H1 (cell line): ENCODE measurements around the gene MANSC4. TPM values are rescaled to one million over a fixed set of nuclear protein-coding genes. Genes with fewer than 3 reads are reported as not detected.
A peak's percentile ranks its signal among the peaks of the same experiment; 100 is the strongest.

Source experiments
- CTCF ChIA-PET: fragments of 300-600 bp; sonication (Branson Sonifier 250); formaldehyde crosslinking; loops from one replicate; lab custom pipeline; 2021; ENCODE audit not compliant: partially characterized antibody; lab: Charles Lee
- POLR2A ChIA-PET: fragments of 300-600 bp; sonication (Branson Sonifier 250); formaldehyde crosslinking; loops from one replicate; lab custom pipeline; 2021; ENCODE audit warnings: inconsistent platforms; ENCODE audit not compliant: partially characterized antibody; lab: Charles Lee
- DNase-seq, 2 experiments: peaks; one replicate each; pipeline versions ENCODE4 v3.0.0 to v3.0.0-alpha.2; 2010 to 2022; ENCODE audit warnings: low spot score in 2 of 2, low read depth in 1 of 2, mixed read lengths in 1 of 2
- FAIRE-seq: peaks from 2 replicates; lab custom pipeline; 2011; peaks lifted over from hg19 to GRCh38; lab: Jason Lieb, UNC
- H2AFZ ChIP-seq: 2 replicates; pipeline ENCODE4 v1.8.1; 2012; ENCODE audit warnings: low read length, inconsistent platforms
- H2AK5ac ChIP-seq: 2 replicates; pipeline ENCODE4 v1.6.1; 2013; ENCODE audit warnings: low read depth, low read length
- H2BK120ac ChIP-seq: replicated peaks from 2 replicates; pipeline ENCODE3; 2013; ENCODE audit warnings: low read depth, low read length, inconsistent platforms
- H2BK12ac ChIP-seq: 2 replicates; pipeline ENCODE4 v1.6.1; 2013; ENCODE audit warnings: low read depth, low read length
- H2BK15ac ChIP-seq: 2 replicates; pipeline ENCODE4 v1.6.1; 2013; ENCODE audit warnings: low read length
- H2BK20ac ChIP-seq: 2 replicates; pipeline ENCODE4 v1.6.1; 2013; ENCODE audit warnings: low read length
- H2BK5ac ChIP-seq: 2 replicates; pipeline ENCODE4 v1.6.1; 2013; ENCODE audit warnings: low read depth, low read length
- H3K14ac ChIP-seq: 2 replicates; pipeline ENCODE4 v1.6.1; 2013; ENCODE audit warnings: inconsistent platforms; ENCODE audit not compliant: insufficient read length
- H3K18ac ChIP-seq: 2 replicates; pipeline ENCODE4 v1.6.1; 2013; ENCODE audit warnings: low read length; ENCODE audit errors: extremely low read depth
- H3K23ac ChIP-seq: 2 replicates; pipeline ENCODE4 v1.6.1; 2013; ENCODE audit warnings: inconsistent platforms; ENCODE audit not compliant: insufficient read length
- H3K23me2 ChIP-seq: 2 replicates; pipeline ENCODE4 v1.6.1; 2013; ENCODE audit warnings: low read depth, low read length
- H3K27ac ChIP-seq: 2 replicates; pipeline ENCODE4 v1.6.1; 2011; ENCODE audit warnings: low read depth, low read length, inconsistent platforms
- H3K27me3 ChIP-seq, 4 experiments: replicated peaks in 1 of 4; 1 replicate in 1 of 4; 2 replicates in 3 of 4; pipeline versions ENCODE4 v1.6.1 to v1.8.1; 2011 to 2013; ENCODE audit warnings: low read length in 3 of 4, mild to moderate bottlenecking in 3 of 4, inconsistent platforms in 2 of 4, mixed read lengths in 2 of 4, moderate library complexity in 1 of 4; ENCODE audit not compliant: control insufficient read depth in 3 of 4, insufficient read depth in 3 of 4; ENCODE audit errors: extremely low read depth in 1 of 4
- H3K36me3 ChIP-seq, 4 experiments: 2 replicates each; pipeline versions ENCODE4 v1.6.1 to v1.8.1; 2011 to 2013; ENCODE audit warnings: mild to moderate bottlenecking in 4 of 4, low read length in 3 of 4, moderate library complexity in 2 of 4, control low read depth in 1 of 4, inconsistent platforms in 1 of 4; ENCODE audit not compliant: insufficient read depth in 4 of 4, control insufficient read depth in 2 of 4
- H3K4ac ChIP-seq: replicated peaks from 2 replicates; pipeline ENCODE3; 2013; ENCODE audit warnings: low read length, low read depth, mixed read lengths, inconsistent platforms; ENCODE audit not compliant: insufficient read length
- H3K4me1 ChIP-seq, 4 experiments: replicated peaks in 1 of 4; 1 replicate in 1 of 4; 2 replicates in 3 of 4; pipeline versions ENCODE4 v1.6.1 to v1.8.1; 2011 to 2013; ENCODE audit warnings: low read length in 3 of 4, inconsistent platforms in 2 of 4, mixed read lengths in 1 of 4; ENCODE audit not compliant: insufficient read depth in 4 of 4, control insufficient read depth in 3 of 4
- H3K4me2 ChIP-seq, 2 experiments: 2 replicates each; pipeline versions ENCODE4 v1.6.1 to v1.8.1; 2011 to 2013; ENCODE audit warnings: low read depth in 2 of 2, low read length in 2 of 2, control low read depth in 1 of 2, inconsistent platforms in 1 of 2, mild to moderate bottlenecking in 1 of 2; ENCODE audit not compliant: insufficient read depth in 1 of 2
- H3K4me3 ChIP-seq, 4 experiments: fragments of 200-600, 300-600 bp in 1 of 4; sonication (generic), shearing (Covaris generic), sonication (Bioruptor Twin) in 1 of 4; 2 replicates each; pipeline versions ENCODE4 v1.5.1 to v1.8.1; 2011 to 2016; ENCODE audit warnings: low read length in 4 of 4, low read depth in 3 of 4, control low read depth in 2 of 4, inconsistent platforms in 2 of 4, mild to moderate bottlenecking in 2 of 4, mixed read lengths in 1 of 4, moderate library complexity in 1 of 4; ENCODE audit not compliant: insufficient read depth in 2 of 4; ENCODE audit errors: extremely low read depth in 1 of 4
- H3K56ac ChIP-seq: replicated peaks from 2 replicates; pipeline ENCODE3; 2013; ENCODE audit warnings: low read depth, mild to moderate bottlenecking, mixed read lengths, low read length, inconsistent platforms; ENCODE audit not compliant: insufficient read length
- H3K79me1 ChIP-seq: 2 replicates; pipeline ENCODE4 v1.6.1; 2013; ENCODE audit warnings: low read depth, low read length, control low read depth
- H3K79me2 ChIP-seq, 2 experiments: 2 replicates each; pipeline versions ENCODE4 v1.6.1 to v1.8.1; 2012 to 2013; ENCODE audit warnings: low read length in 2 of 2, mild to moderate bottlenecking in 2 of 2, inconsistent platforms in 1 of 2; ENCODE audit not compliant: insufficient read depth in 2 of 2, control insufficient read depth in 1 of 2
- H3K9ac ChIP-seq, 4 experiments: replicated peaks in 1 of 4; 1 replicate in 1 of 4; 2 replicates in 3 of 4; pipeline versions ENCODE4 v1.6.1 to v1.8.1; 2011 to 2013; ENCODE audit warnings: low read depth in 3 of 4, low read length in 3 of 4, control low read depth in 2 of 4, mild to moderate bottlenecking in 2 of 4, moderate library complexity in 2 of 4, inconsistent platforms in 1 of 4; ENCODE audit errors: extremely low read depth in 1 of 4
- H3K9me3 ChIP-seq, 2 experiments: 2 replicates each; pipeline versions ENCODE4 v1.6.1 to v1.8.1; 2012 to 2013; ENCODE audit warnings: mild to moderate bottlenecking in 2 of 2, moderate library complexity in 2 of 2, control low read depth in 1 of 2, inconsistent platforms in 1 of 2, low read depth in 1 of 2, low read length in 1 of 2, mixed read lengths in 1 of 2; ENCODE audit not compliant: insufficient read depth in 2 of 2
- H4K20me1 ChIP-seq, 2 experiments: replicated peaks in 1 of 2; 2 replicates each; pipeline versions ENCODE3 to v1.8.1; 2011 to 2013; ENCODE audit warnings: inconsistent platforms in 2 of 2, low read length in 2 of 2, mild to moderate bottlenecking in 1 of 2; ENCODE audit not compliant: insufficient read depth in 2 of 2, control insufficient read depth in 1 of 2
- H4K5ac ChIP-seq: 2 replicates; pipeline ENCODE4 v1.6.1; 2013; ENCODE audit warnings: low read length, low read depth, mixed read lengths, inconsistent platforms; ENCODE audit not compliant: insufficient read length
- H4K8ac ChIP-seq: 2 replicates; pipeline ENCODE4 v1.8.0; 2013; ENCODE audit warnings: mild to moderate bottlenecking, moderate library complexity, low read length, inconsistent platforms; ENCODE audit not compliant: insufficient read depth; ENCODE audit errors: extremely low read depth
- H4K91ac ChIP-seq: replicated peaks from 2 replicates; pipeline ENCODE3; 2013; ENCODE audit warnings: low read length, mixed read lengths, inconsistent platforms; ENCODE audit not compliant: insufficient read length
- CTCF ChIP-seq, 3 experiments: IDR thresholded peaks; 1 replicate in 2 of 3; 2 replicates in 1 of 3; pipeline versions ENCODE4 v1.5.1 to v1.6.1; 2011; ENCODE audit warnings: low read length in 3 of 3, mild to moderate bottlenecking in 3 of 3, inconsistent platforms in 2 of 3, low read depth in 1 of 3, moderate library complexity in 1 of 3; ENCODE audit not compliant: insufficient read depth in 1 of 3; ENCODE audit errors: control extremely low read depth in 1 of 3
- RAD21 ChIP-seq, 2 experiments: IDR thresholded peaks in 1 of 2; conservative IDR thresholded peaks in 1 of 2; 2 replicates each; pipeline ENCODE4 v1.6.1; 2011; ENCODE audit warnings: low read depth in 2 of 2, low read length in 2 of 2, improper control_type of control experiment in 1 of 2, inconsistent platforms in 1 of 2, mild to moderate bottlenecking in 1 of 2, moderate library complexity in 1 of 2
- SIRT6 ChIP-seq: IDR thresholded peaks from one replicate; pipeline ENCODE4 v1.7.1; 2012; ENCODE audit warnings: low read length, inconsistent platforms
- WGBS, 2 experiments: shearing (Covaris generic) in 1 of 2; methylation state at CpG; one replicate each; pipeline versions ENCODE4 v1.1.6 to v1.1.7; 2013 to 2015; ENCODE audit warnings: low lambda C conversion rate in 2 of 2, mixed read lengths in 2 of 2, inconsistent platforms in 1 of 2, low coverage in 1 of 2, missing lambda C conversion rate in 1 of 2; ENCODE audit not compliant: insufficient replicate concordance in 2 of 2, insufficient coverage in 1 of 2, insufficient read length in 1 of 2; ENCODE audit errors: extremely low coverage in 1 of 2, missing lambda C conversion rate in 1 of 2; 5-methylcytosine and 5-hydroxymethylcytosine counted together
- polyA plus RNA-seq, 7 experiments: library from polyadenylated mRNA; depleted of rRNA in 3 of 7; stranded (reverse) in 5 of 7; unstranded in 2 of 7; fragments of >200 nt in 5 of 7; fragments of 200-250 nt in 2 of 7; gene quantifications; 1 replicate in 5 of 7; 2 replicates in 1 of 7; 4 replicates in 1 of 7; pipeline versions ENCODE4 v1.2.1 to v1.2.3, GENCODE V29; 2011 to 2013; ENCODE audit warnings: missing spikeins in 2 of 7, mixed read lengths in 2 of 7
- total RNA-seq: library from RNA; stranded (reverse); fragmentation: NEBNext Ultra II Directional; extraction: Animal tissue kit (Norgen Biotek cat#: 25700); gene quantifications from 2 replicates; pipeline ENCODE4 v1.2.1, GENCODE V29; 2021

The MANSC4 gene
- total and polyA plus RNA-seq, 2 of the 8 experiments (the other 6 are each of a cell fraction or from before 2014, with no cell fraction given) = not detected

DNA sequence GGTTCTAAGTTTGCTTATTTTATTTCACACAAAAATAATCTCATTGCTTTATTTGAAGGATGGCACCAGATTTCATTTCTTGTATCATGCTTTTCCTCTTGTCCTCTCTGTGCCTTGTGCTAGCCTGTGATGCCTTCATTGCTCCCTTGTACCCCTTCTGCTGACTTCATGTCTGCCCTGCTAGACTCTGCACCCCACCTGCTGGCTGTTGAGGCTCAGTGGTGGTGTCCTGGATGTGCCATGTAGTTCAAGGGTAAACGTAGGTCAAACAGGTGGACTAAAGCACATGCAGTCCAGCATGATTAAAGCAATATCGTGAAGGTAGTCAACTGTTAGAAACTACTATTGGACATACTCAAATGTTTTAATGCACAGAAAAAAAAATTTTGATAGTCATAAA, 47.8 kb downstream of the MANSC4 start:
- DNase-seq (no peak), FAIRE-seq (peak; percentile 85)
- no peak overlapping the region for H2AK5ac ChIP-seq
- no peak overlapping the region for H2BK12ac ChIP-seq
- ChIA-PET POLR2A (no interaction called here), CTCF (interaction anchor here (0.6 to 2.9 kb wide), 21 partner anchors 8 to 1258 kb away, joined by 3 to 15 read pairs (median 4); partner anchors contain the start of gene MRPS35)
- no peak overlapping the region for H3K9ac ChIP-seq
- H3K14ac ChIP-seq = no peak overlapping the region
- no peaks in the 10 kb centered on the region for H3K27me3 ChIP-seq
- no peaks in the 10 kb centered on the region for H3K4me1 ChIP-seq
- no peak overlapping the region for H3K4ac ChIP-seq
- H3K18ac ChIP-seq = no peak overlapping the region
- H4K5ac ChIP-seq = no peak overlapping the region
- 91% methylated on average over 2 of the region's 2 CpGs; no CpG with 5 or more reads in 1 of the 2 experiments for WGBS, 2 experiments
- no peak overlapping the region for H3K4me2 ChIP-seq
- no peaks in the 10 kb centered on the region for H3K9me3 ChIP-seq
- no peaks in the 10 kb centered on the region for H3K79me2 ChIP-seq
- H3K56ac ChIP-seq = no peak overlapping the region
- no peak overlapping the region for H3K23ac ChIP-seq
- no peak overlapping the region for H2BK20ac ChIP-seq
- no peak for TF ChIP-seq SIRT6
- peak; percentile 39 to 60 (median 60); a peak in 3 of 4 replicates for TF ChIP-seq CTCF (IDR thresholded peaks at IDR 0.05; ENCODE audit: control extremely low read depth in 1 of 3, insufficient read depth in 1 of 3, low read depth in 1 of 3, low read length in 3 of 3)
- TF ChIP-seq RAD21 (IDR thresholded peaks at IDR 0.05 in 1 of 2, conservative IDR thresholded peaks at IDR 0.05 in 1 of 2; ENCODE audit: low read depth in 2 of 2, low read length in 2 of 2) = peak; percentile 26 to 36; a peak in 3 of 4 replicates
- no peak overlapping the region for H4K8ac ChIP-seq
- no peak overlapping the region for H2AFZ ChIP-seq
- H4K20me1 ChIP-seq = peaks cover 0 to 2% of the 10 kb centered on the region in 2 experiments
- H3K23me2 ChIP-seq = no peaks in the 10 kb centered on the region
- H3K4me3 ChIP-seq = no peak overlapping the region
- no peaks in the 10 kb centered on the region for H3K79me1 ChIP-seq
- peaks cover 0 to 23% (median 2%) of the 10 kb centered on the region in 4 experiments; a peak in 3 of 8 replicates for H3K36me3 ChIP-seq
- H2BK120ac ChIP-seq = no peak overlapping the region
- no peak overlapping the region for H4K91ac ChIP-seq
- no peak overlapping the region for H2BK15ac ChIP-seq
- no peak overlapping the region for H3K27ac ChIP-seq
- no peak overlapping the region for H2BK5ac ChIP-seq
